K562 (cell line): ENCODE measurements around the gene SRP9. TPM values are rescaled to one million over a fixed set of nuclear protein-coding genes. Genes with fewer than 3 reads are reported as not detected.
A peak's percentile ranks its signal among the peaks of the same experiment; 100 is the strongest.

ENCODE experiments used
- CHD2 ChIP-seq: IDR thresholded peaks from 2 replicates; pipeline ENCODE4 v1.6.1; 2011; ENCODE audit warnings: low read depth, low read length
- EP300 ChIP-seq: IDR thresholded peaks from 2 replicates; pipeline ENCODE4 v1.6.1; 2012; ENCODE audit warnings: low read length, improper control_type of control experiment
- FOXP1 ChIP-seq: sonication (generic); formaldehyde crosslinking; IDR thresholded peaks from 2 replicates; pipeline ENCODE4 v1.8.0; 2022; ENCODE audit warnings: mild to moderate bottlenecking, missing genetic modification reagents
- GABPB2 ChIP-seq: fragments of 250-450 bp; sonication (Bioruptor Pico); conservative IDR thresholded peaks from 2 replicates; pipeline ENCODE4 v1.5.1; 2021; ENCODE audit warnings: mild to moderate bottlenecking
- HMBOX1 ChIP-seq: sonication (generic); IDR thresholded peaks from 2 replicates; pipeline ENCODE4 v1.6.1; 2016
- HMG20A ChIP-seq: fragments of 450-650 bp; formaldehyde crosslinking; conservative IDR thresholded peaks from 2 replicates; pipeline ENCODE4 v1.4.0; 2020; ENCODE audit warnings: mild to moderate bottlenecking, mixed read lengths
- ILK ChIP-seq: fragments of 450-650 bp; IDR thresholded peaks from 2 replicates; pipeline ENCODE4 v1.6.1; 2016; ENCODE audit warnings: missing genetic modification characterization, low read depth, mild to moderate bottlenecking, missing compliant biosample characterization, moderate library complexity, borderline replicate concordance
- LARP7 ChIP-seq: fragments of 450-650 bp; IDR thresholded peaks from 2 replicates; pipeline ENCODE4 v1.6.1; 2016
- MTA3 ChIP-seq: fragments of 450-650 bp; formaldehyde crosslinking; IDR thresholded peaks from 2 replicates; pipeline ENCODE4 v1.6.1; 2017; ENCODE audit warnings: mild to moderate bottlenecking, borderline replicate concordance
- NBN ChIP-seq: fragments of 450-650 bp; IDR thresholded peaks from 2 replicates; pipeline ENCODE4 v1.6.1; 2016; ENCODE audit warnings: low read depth, mild to moderate bottlenecking
- NCOA2 ChIP-seq, 2 experiments: fragments of 450-650 bp; IDR thresholded peaks; 2 replicates each; pipeline ENCODE4 v1.6.1; 2018; ENCODE audit warnings: mild to moderate bottlenecking in 2 of 2, moderate library complexity in 1 of 2; ENCODE audit not compliant: partially characterized antibody in 2 of 2
- RB1 ChIP-seq: fragments of 450-650 bp; IDR thresholded peaks from 2 replicates; pipeline ENCODE4 v1.6.1; 2017; ENCODE audit warnings: low read depth, mild to moderate bottlenecking
- SIN3A ChIP-seq, 2 experiments: fragments of 150-350 bp in 1 of 2; IDR thresholded peaks; 2 replicates each; pipeline ENCODE4 v1.6.1; 2011 to 2016; ENCODE audit warnings: borderline replicate concordance in 2 of 2, low read depth in 2 of 2, low read length in 2 of 2, mild to moderate bottlenecking in 2 of 2, moderate library complexity in 2 of 2; ENCODE audit not compliant: control insufficient read depth in 1 of 2
- TCF7 ChIP-seq: sonication (generic); IDR thresholded peaks from 2 replicates; pipeline ENCODE4 v1.6.1; 2016; ENCODE audit warnings: antibody characterized with exemption, borderline replicate concordance
- TRIM24 ChIP-seq, 2 experiments: fragments of 450-650 bp; IDR thresholded peaks; 2 replicates each; pipeline ENCODE4 v1.6.1; 2016
- ZBTB7A ChIP-seq: IDR thresholded peaks from 2 replicates; pipeline ENCODE4 v1.6.1; 2011; ENCODE audit warnings: low read depth, mild to moderate bottlenecking, low read length, moderate library complexity, borderline replicate concordance; ENCODE audit not compliant: control insufficient read depth
- ZNF274 ChIP-seq: IDR thresholded peaks from 2 replicates; pipeline ENCODE4 v1.6.1; 2011; ENCODE audit warnings: low read depth, mild to moderate bottlenecking, low read length, moderate library complexity, borderline replicate concordance
- ZNF695 ChIP-seq: fragments of 450-650 bp; formaldehyde crosslinking; IDR thresholded peaks from 2 replicates; pipeline ENCODE4 v1.4.0; 2020; ENCODE audit warnings: mild to moderate bottlenecking, moderate library complexity
- polyA plus RNA-seq, 8 experiments: library from polyadenylated mRNA; depleted of rRNA in 4 of 8; stranded (reverse) in 5 of 8; unstranded in 3 of 8; fragments of >200 nt; fragmentation: Nextera tagmentation in 2 of 8; fragmentation: Illumina TruSeq in 1 of 8; extraction: Ambion mirVana in 2 of 8; extraction: Trizol in 1 of 8; gene quantifications; 2 replicates each; pipeline versions ENCODE4 v1.2.1 to v1.2.3, GENCODE V29; 2011 to 2014; ENCODE audit warnings: inconsistent platforms in 1 of 8, missing spikeins in 1 of 8
- total RNA-seq, 7 experiments: library from RNA; depleted of rRNA in 6 of 7; stranded (reverse); fragments of >200 nt in 6 of 7; fragmentation: Illumina TruSeq in 2 of 7; extraction: Trizol in 2 of 7; gene quantifications; 2 replicates each; pipeline versions ENCODE4 v1.2.1 to v1.2.3, GENCODE V29; 2011 to 2021; ENCODE audit warnings: low replicate concordance in 1 of 7
- TF ChIP-seq, protein P1 (sequence below): fragments of 200-400 bp; formaldehyde crosslinking; IDR thresholded peaks from 2 replicates; pipeline ENCODE4 v1.6.1; 2017; ENCODE audit warnings: mild to moderate bottlenecking, low read depth, low read length, moderate library complexity
- TF ChIP-seq, protein P2 (sequence below), 2 experiments: fragments of 450-650 bp in 1 of 2; IDR thresholded peaks; 2 replicates each; pipeline ENCODE4 v1.6.1; 2011 to 2017; ENCODE audit warnings: low read depth in 2 of 2, antibody characterized with exemption in 1 of 2, borderline replicate concordance in 1 of 2, low read length in 1 of 2, mild to moderate bottlenecking in 1 of 2, mixed read lengths in 1 of 2; ENCODE audit not compliant: control insufficient read depth in 1 of 2
- TF ChIP-seq, protein P3 (sequence below): fragments of 450-650 bp; IDR thresholded peaks from 2 replicates; pipeline ENCODE4 v1.6.1; 2016; ENCODE audit warnings: missing biosample characterization, missing genetic modification characterization

SRP9 gene
- total and polyA plus RNA-seq, 9 of the 15 experiments (the other 6 are each of a cell fraction or from before 2014, with no cell fraction given), result 273 to 1,892 (median 668) TPM

DNA sequence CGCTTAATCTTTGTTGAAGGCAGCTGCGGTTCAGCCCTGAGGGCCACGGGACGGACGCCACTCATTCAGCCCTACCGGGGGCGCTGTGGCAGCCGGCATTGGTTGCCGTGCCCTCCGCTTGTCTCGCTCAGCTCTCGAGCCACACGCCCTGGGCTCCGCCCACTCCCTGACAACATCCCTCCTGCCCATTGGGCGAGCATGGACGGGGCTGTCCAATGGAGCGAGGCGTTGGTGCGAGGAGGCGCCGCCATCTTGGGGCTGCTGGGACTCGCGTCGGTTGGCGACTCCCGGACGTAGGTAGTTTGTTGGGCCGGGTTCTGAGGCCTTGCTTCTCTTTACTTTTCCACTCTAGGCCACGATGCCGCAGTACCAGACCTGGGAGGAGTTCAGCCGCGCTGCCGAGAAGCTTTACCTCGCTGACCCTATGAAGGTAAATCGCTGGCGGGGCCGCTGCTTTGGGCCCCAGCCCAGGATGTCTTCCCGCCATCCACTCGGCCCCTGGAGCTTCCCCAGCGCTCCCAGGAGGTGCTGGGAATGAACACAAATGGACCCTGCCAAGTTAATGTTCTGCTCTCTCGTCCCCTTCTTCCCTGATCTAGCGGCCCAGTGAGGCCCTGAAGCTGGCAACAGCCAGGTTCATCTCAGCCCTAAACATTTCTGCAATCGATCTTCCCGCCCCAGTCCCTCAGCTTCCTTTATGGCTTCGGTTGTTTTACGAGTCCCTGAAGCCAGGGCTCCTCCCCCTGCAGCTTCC, at the start of gene SRP9 (continued):
- TF ChIP-seq, protein P1, sequence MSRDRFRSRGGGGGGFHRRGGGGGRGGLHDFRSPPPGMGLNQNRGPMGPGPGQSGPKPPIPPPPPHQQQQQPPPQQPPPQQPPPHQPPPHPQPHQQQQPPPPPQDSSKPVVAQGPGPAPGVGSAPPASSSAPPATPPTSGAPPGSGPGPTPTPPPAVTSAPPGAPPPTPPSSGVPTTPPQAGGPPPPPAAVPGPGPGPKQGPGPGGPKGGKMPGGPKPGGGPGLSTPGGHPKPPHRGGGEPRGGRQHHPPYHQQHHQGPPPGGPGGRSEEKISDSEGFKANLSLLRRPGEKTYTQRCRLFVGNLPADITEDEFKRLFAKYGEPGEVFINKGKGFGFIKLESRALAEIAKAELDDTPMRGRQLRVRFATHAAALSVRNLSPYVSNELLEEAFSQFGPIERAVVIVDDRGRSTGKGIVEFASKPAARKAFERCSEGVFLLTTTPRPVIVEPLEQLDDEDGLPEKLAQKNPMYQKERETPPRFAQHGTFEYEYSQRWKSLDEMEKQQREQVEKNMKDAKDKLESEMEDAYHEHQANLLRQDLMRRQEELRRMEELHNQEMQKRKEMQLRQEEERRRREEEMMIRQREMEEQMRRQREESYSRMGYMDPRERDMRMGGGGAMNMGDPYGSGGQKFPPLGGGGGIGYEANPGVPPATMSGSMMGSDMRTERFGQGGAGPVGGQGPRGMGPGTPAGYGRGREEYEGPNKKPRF, result no peak
- TF ChIP-seq EP300 (no peak), HMG20A (CRISPR knock-in tag) (no peak), RB1 (peak; percentile 90), NBN (0 out of 2 replicates have a peak, but pooled peaks have one; percentile 76), MTA3 (peak; percentile 92), ZNF274 (no peak), ZNF695 (CRISPR knock-in tag) (no peak), LARP7 (peak; percentile 66; the same call in 1 of the 2 replicates), CHD2 (peak; percentile 77), GABPB2 (CRISPR knock-in tag) (no peak; the same call in 1 of the 2 replicates), ZBTB7A (no peak), HMBOX1 (no peak), FOXP1 (peak; percentile 73), ILK (tag) (no peak), TCF7 (peak; percentile 78; the same call in 1 of the 2 replicates), NCOA2 (IDR thresholded peaks at IDR 0.05; ENCODE audit: partially characterized antibody in 2 of 2) (no peak), TRIM24 (IDR thresholded peaks at IDR 0.05) (no peak; a peak in 1 of 4 replicates), SIN3A (IDR thresholded peaks at IDR 0.05; ENCODE audit: borderline replicate concordance in 2 of 2, control insufficient read depth in 1 of 2, low read depth in 2 of 2, low read length in 2 of 2) (peak in 1 of 2 experiments; percentile 70; a peak in 2 of 4 replicates)
- TF ChIP-seq, protein P2, sequence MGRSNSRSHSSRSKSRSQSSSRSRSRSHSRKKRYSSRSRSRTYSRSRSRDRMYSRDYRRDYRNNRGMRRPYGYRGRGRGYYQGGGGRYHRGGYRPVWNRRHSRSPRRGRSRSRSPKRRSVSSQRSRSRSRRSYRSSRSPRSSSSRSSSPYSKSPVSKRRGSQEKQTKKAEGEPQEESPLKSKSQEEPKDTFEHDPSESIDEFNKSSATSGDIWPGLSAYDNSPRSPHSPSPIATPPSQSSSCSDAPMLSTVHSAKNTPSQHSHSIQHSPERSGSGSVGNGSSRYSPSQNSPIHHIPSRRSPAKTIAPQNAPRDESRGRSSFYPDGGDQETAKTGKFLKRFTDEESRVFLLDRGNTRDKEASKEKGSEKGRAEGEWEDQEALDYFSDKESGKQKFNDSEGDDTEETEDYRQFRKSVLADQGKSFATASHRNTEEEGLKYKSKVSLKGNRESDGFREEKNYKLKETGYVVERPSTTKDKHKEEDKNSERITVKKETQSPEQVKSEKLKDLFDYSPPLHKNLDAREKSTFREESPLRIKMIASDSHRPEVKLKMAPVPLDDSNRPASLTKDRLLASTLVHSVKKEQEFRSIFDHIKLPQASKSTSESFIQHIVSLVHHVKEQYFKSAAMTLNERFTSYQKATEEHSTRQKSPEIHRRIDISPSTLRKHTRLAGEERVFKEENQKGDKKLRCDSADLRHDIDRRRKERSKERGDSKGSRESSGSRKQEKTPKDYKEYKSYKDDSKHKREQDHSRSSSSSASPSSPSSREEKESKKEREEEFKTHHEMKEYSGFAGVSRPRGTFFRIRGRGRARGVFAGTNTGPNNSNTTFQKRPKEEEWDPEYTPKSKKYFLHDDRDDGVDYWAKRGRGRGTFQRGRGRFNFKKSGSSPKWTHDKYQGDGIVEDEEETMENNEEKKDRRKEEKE (IDR thresholded peaks at IDR 0.05; ENCODE audit: borderline replicate concordance in 1 of 2, control insufficient read depth in 1 of 2, low read depth in 2 of 2, low read length in 1 of 2), result no peak
- TF ChIP-seq, protein P3, sequence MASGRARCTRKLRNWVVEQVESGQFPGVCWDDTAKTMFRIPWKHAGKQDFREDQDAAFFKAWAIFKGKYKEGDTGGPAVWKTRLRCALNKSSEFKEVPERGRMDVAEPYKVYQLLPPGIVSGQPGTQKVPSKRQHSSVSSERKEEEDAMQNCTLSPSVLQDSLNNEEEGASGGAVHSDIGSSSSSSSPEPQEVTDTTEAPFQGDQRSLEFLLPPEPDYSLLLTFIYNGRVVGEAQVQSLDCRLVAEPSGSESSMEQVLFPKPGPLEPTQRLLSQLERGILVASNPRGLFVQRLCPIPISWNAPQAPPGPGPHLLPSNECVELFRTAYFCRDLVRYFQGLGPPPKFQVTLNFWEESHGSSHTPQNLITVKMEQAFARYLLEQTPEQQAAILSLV, result no peak
